Neuronal stem cell (in vitro differentiated cells): ENCODE data around the gene SMARCD2.

Source experiments
- DNase-seq: peaks from one replicate; pipeline ENCODE4 v3.0.0-alpha.2; 2013; ENCODE audit warnings: low spot score
- H2AFZ ChIP-seq: one replicate; pipeline ENCODE4 v1.6.1; 2013; ENCODE audit warnings: mild to moderate bottlenecking, low read length, inconsistent platforms
- H2AK5ac ChIP-seq: 2 replicates; pipeline ENCODE4 v1.6.1; 2013; ENCODE audit warnings: low read depth, mild to moderate bottlenecking, inconsistent platforms, low read length, moderate library complexity, mixed read lengths
- H2BK120ac ChIP-seq: 2 replicates; pipeline ENCODE4 v1.6.1; 2013; ENCODE audit warnings: low read depth, mild to moderate bottlenecking, inconsistent platforms, low read length, moderate library complexity, mixed read lengths
- H2BK12ac ChIP-seq: one replicate; pipeline ENCODE4 v1.6.1; 2013; ENCODE audit warnings: low read length, inconsistent platforms
- H2BK15ac ChIP-seq: 2 replicates; pipeline ENCODE4 v1.6.1; 2013; ENCODE audit warnings: mild to moderate bottlenecking, low read length, inconsistent platforms, mixed read lengths
- H2BK5ac ChIP-seq: one replicate; pipeline ENCODE4 v1.6.1; 2013; ENCODE audit warnings: inconsistent platforms, mild to moderate bottlenecking, low read length, moderate library complexity
- H3K14ac ChIP-seq: one replicate; pipeline ENCODE4 v1.6.1; 2013; ENCODE audit warnings: low read length, inconsistent platforms
- H3K18ac ChIP-seq: 2 replicates; pipeline ENCODE4 v1.6.1; 2013; ENCODE audit warnings: low read length, inconsistent platforms
- H3K23ac ChIP-seq: 2 replicates; pipeline ENCODE4 v1.6.1; 2013; ENCODE audit warnings: low read depth, mild to moderate bottlenecking, mixed read lengths, low read length, inconsistent platforms; ENCODE audit not compliant: poor library complexity
- H3K27ac ChIP-seq: replicated peaks from 3 replicates; pipeline ENCODE4 v1.5.1; 2013; ENCODE audit warnings: low read length, inconsistent platforms
- H3K27me3 ChIP-seq, 3 experiments: 2 replicates each; pipeline ENCODE4 v1.6.1; 2013; ENCODE audit warnings: low read length in 3 of 3, mild to moderate bottlenecking in 2 of 3, inconsistent platforms in 1 of 3, low read depth in 1 of 3, mixed read lengths in 1 of 3, moderate library complexity in 1 of 3; ENCODE audit not compliant: control insufficient read depth in 3 of 3, insufficient read depth in 3 of 3
- H3K36me3 ChIP-seq, 2 donors: replicated peaks in 1 of 2; 2 replicates each; pipeline ENCODE4 v1.6.1; 2013; ENCODE audit warnings: low read length in 2 of 2; ENCODE audit not compliant: control insufficient read depth in 2 of 2, insufficient read depth in 2 of 2
- H3K4ac ChIP-seq: 2 replicates; pipeline ENCODE4 v1.6.1; 2013; ENCODE audit warnings: inconsistent platforms, mild to moderate bottlenecking, low read length, moderate library complexity
- H3K4me1 ChIP-seq, 2 donors: 1 replicate in 1 of 2; 2 replicates in 1 of 2; pipeline ENCODE4 v1.6.1; 2013; ENCODE audit warnings: low read length in 2 of 2, low read depth in 1 of 2; ENCODE audit not compliant: control insufficient read depth in 2 of 2, insufficient read depth in 1 of 2
- H3K4me2 ChIP-seq: one replicate; pipeline ENCODE4 v1.6.1; 2013; ENCODE audit warnings: mild to moderate bottlenecking, low read length, inconsistent platforms; ENCODE audit not compliant: insufficient read depth, poor library complexity, severe bottlenecking
- H3K4me3 ChIP-seq, 2 donors: 2 replicates each; pipeline ENCODE4 v1.5.1; 2013; ENCODE audit warnings: low read length in 2 of 2, mild to moderate bottlenecking in 2 of 2, inconsistent platforms in 1 of 2, moderate library complexity in 1 of 2
- H3K79me1 ChIP-seq: one replicate; pipeline ENCODE4 v1.6.1; 2013; ENCODE audit warnings: low read depth, mild to moderate bottlenecking, inconsistent platforms, low read length, moderate library complexity
- H3K9ac ChIP-seq: one replicate; pipeline ENCODE4 v1.6.1; 2013; ENCODE audit warnings: mild to moderate bottlenecking, low read depth, low read length, inconsistent platforms; ENCODE audit not compliant: poor library complexity
- H3K9me3 ChIP-seq, 2 donors: replicated peaks in 1 of 2; 2 replicates each; pipeline versions ENCODE3 to v1.6.1; 2013; ENCODE audit warnings: low read length in 2 of 2, mild to moderate bottlenecking in 2 of 2, inconsistent platforms in 1 of 2, low read depth in 1 of 2, mixed read lengths in 1 of 2, moderate library complexity in 1 of 2; ENCODE audit not compliant: control insufficient read depth in 2 of 2, insufficient read depth in 1 of 2
- H4K8ac ChIP-seq: one replicate; pipeline ENCODE4 v1.6.1; 2013; ENCODE audit warnings: low read depth, mild to moderate bottlenecking, inconsistent platforms, low read length, moderate library complexity
- H4K91ac ChIP-seq: one replicate; pipeline ENCODE4 v1.6.1; 2013; ENCODE audit warnings: low read length, low read depth, mild to moderate bottlenecking, inconsistent platforms; ENCODE audit not compliant: poor library complexity
- WGBS, 2 donors: extraction: QIAGEN DNeasy Blood & Tissue Kit; methylation state at CpG; one replicate each; pipeline ENCODE4 v1.1.7; 2013; ENCODE audit warnings: missing lambda C conversion rate in 2 of 2, mixed read lengths in 1 of 2; ENCODE audit not compliant: insufficient read length in 2 of 2, insufficient replicate concordance in 1 of 2; ENCODE audit errors: extremely low coverage in 2 of 2; 5-methylcytosine and 5-hydroxymethylcytosine counted together

SMARCD2 gene

DNA sequence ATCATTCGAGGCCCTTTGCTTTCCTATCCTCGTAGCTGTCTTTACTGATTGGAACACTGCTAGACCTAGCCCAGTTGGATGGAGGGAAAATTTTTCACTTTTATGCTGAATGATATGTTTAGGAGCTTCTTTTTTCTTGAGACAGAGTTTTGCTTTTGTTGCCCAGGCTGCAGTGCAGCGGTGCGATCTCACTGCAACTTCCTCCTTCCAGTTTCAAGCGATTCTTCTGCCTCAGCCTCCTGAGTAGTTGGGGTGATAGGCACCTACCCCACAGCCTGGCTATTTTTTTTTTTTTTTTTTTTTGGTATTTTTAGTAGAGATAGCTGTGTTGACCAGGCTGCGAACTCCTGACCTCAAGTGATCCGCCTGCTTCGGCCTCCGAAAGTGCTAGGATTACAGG is 32.5 kb downstream of the SMARCD2 start:
- no peak for DNase-seq
- H4K8ac ChIP-seq = no peak overlapping the region
- no peak overlapping the region for H3K9ac ChIP-seq
- H3K36me3 ChIP-seq = peaks cover 49 to 100% of the 10 kb centered on the region in 2 donors
- no peaks in the 10 kb centered on the region for H3K79me1 ChIP-seq
- H3K4me1 ChIP-seq = no peaks in the 10 kb centered on the region
- H3K4me3 ChIP-seq = no peak overlapping the region
- no peak overlapping the region for H3K4me2 ChIP-seq
- H3K14ac ChIP-seq = no peak overlapping the region
- no peaks in the 10 kb centered on the region for H3K9me3 ChIP-seq
- no peak overlapping the region for H3K27ac ChIP-seq
- H2BK12ac ChIP-seq = no peak overlapping the region
- no peak overlapping the region for H2AFZ ChIP-seq
- WGBS, 2 donors = no CpG with 5 or more reads among the region's 9 CpGs
- no peak overlapping the region for H2BK120ac ChIP-seq
- no peak overlapping the region for H3K18ac ChIP-seq
- no peak overlapping the region for H2BK15ac ChIP-seq
- H2AK5ac ChIP-seq = no peak overlapping the region
- no peak overlapping the region for H2BK5ac ChIP-seq
- H3K27me3 ChIP-seq = no peaks in the 10 kb centered on the region
- no peak overlapping the region for H3K4ac ChIP-seq
- no peak overlapping the region for H3K23ac ChIP-seq
- H4K91ac ChIP-seq = no peak overlapping the region

DNA sequence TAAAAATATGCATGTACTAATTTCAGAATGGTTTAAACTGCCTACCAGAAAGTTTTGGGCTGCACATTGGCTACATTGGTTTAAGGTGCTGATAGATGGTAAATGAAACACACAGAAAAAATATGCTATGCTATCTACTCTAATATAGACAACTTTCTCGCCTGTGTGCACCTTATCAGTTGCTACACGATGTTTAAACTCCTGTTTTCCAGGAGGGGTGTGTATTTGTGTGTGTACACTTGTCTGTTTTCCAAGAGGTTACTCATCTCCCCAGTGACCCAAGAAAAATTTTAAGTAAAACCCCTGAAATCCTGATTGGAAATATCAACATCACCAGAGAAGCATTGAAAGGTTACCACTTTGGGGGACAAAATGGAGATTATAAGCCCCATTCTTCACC is 36.9 kb downstream of the SMARCD2 start:
- H3K23ac ChIP-seq = no peak overlapping the region
- no peak overlapping the region for H3K14ac ChIP-seq
- H2BK5ac ChIP-seq = no peak overlapping the region
- H3K18ac ChIP-seq = no peak overlapping the region
- no peaks in the 10 kb centered on the region for H3K27me3 ChIP-seq
- H3K4me1 ChIP-seq = no peaks in the 10 kb centered on the region
- no peak overlapping the region for H2BK120ac ChIP-seq
- no peak overlapping the region for H4K91ac ChIP-seq
- H3K79me1 ChIP-seq = no peaks in the 10 kb centered on the region
- H2BK15ac ChIP-seq = no peak overlapping the region
- H3K4me3 ChIP-seq = no peak overlapping the region
- H2AK5ac ChIP-seq = no peak overlapping the region
- no peak overlapping the region for H3K9ac ChIP-seq
- no peak overlapping the region for H2AFZ ChIP-seq
- peaks cover 29 to 100% of the 10 kb centered on the region in 2 donors for H3K36me3 ChIP-seq
- H3K4me2 ChIP-seq = no peak overlapping the region
- DNase-seq = no peak
- H2BK12ac ChIP-seq = no peak overlapping the region
- no CpG with 5 or more reads among the region's 2 CpGs for WGBS, 2 donors
- no peak overlapping the region for H3K4ac ChIP-seq
- H3K27ac ChIP-seq = no peak overlapping the region
- no peaks in the 10 kb centered on the region for H3K9me3 ChIP-seq
- H4K8ac ChIP-seq = no peak overlapping the region

DNA sequence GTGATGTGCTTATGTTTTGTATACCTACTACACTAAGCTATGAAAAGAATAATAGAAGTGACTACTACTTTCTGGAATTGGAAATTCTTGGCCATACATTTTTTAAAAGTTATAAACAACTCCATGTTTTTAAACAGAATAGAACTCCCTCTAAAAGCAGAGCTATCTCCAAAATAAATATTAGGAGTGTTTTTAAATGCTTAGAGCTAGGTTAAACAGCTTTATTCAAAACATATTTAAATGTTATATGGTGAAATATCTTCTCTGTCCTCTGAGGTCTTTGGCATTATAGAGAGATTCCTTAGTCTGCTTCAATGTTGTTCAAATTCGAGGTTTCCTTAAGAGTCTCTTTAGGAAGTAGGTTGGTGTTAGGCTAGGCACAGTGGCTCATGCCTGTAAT is 38.2 kb downstream of the SMARCD2 start:
- H3K18ac ChIP-seq = no peak overlapping the region
- no peak overlapping the region for H2AK5ac ChIP-seq
- no peaks in the 10 kb centered on the region for H3K4me1 ChIP-seq
- DNase-seq = no peak
- H2BK5ac ChIP-seq = no peak overlapping the region
- peaks cover 32 to 100% of the 10 kb centered on the region in 2 donors for H3K36me3 ChIP-seq
- no peak overlapping the region for H3K4me3 ChIP-seq
- no peak overlapping the region for H3K4me2 ChIP-seq
- H2BK120ac ChIP-seq = no peak overlapping the region
- H4K8ac ChIP-seq = no peak overlapping the region
- H3K27ac ChIP-seq = no peak overlapping the region
- no peak overlapping the region for H4K91ac ChIP-seq
- no peak overlapping the region for H2AFZ ChIP-seq
- no peaks in the 10 kb centered on the region for H3K79me1 ChIP-seq
- no peak overlapping the region for H3K14ac ChIP-seq
- no peak overlapping the region for H3K4ac ChIP-seq
- no peak overlapping the region for H2BK15ac ChIP-seq
- H3K27me3 ChIP-seq = no peaks in the 10 kb centered on the region
- WGBS, 2 donors = no CpG with 5 or more reads among the region's 1 CpG
- H2BK12ac ChIP-seq = no peak overlapping the region
- no peak overlapping the region for H3K9ac ChIP-seq
- H3K9me3 ChIP-seq = no peaks in the 10 kb centered on the region
- no peak overlapping the region for H3K23ac ChIP-seq

DNA sequence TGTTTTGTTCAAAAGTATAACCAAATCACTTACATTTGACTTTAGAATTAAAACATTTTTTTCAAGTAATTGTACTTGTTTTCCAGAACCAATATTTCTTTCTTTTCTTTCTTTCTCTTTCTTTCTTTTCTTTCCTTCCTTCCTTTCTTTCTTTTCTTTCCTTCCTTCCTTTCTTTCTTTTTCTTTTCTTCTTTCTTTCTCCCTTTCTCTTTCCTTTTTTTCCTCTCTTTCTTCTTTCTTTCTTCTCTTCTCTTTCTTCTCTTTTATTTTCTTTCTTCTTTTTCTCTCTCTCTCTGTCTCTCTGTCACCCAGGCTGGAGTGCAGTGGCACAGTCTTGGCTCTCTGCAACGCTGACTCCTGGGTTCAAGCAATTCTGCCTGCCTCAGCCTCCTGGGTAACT is 41.7 kb downstream of the SMARCD2 start:
- Histone ChIP-seq H3K36me3 (peaks cover 25 to 100% of the 10 kb centered on the region in 2 donors), H2BK15ac (no peak overlapping the region), H3K4me1 (no peaks in the 10 kb centered on the region), H2BK120ac (no peak overlapping the region), H4K8ac (no peak overlapping the region), H3K79me1 (no peaks in the 10 kb centered on the region), H2BK5ac (no peak overlapping the region), H3K23ac (no peak overlapping the region), H3K27ac (no peak overlapping the region), H2AFZ (no peak overlapping the region), H3K4me2 (no peak overlapping the region), H3K18ac (no peak overlapping the region), H2BK12ac (no peak overlapping the region), H3K14ac (no peak overlapping the region), H3K4ac (no peak overlapping the region), H3K27me3 (no peaks in the 10 kb centered on the region), H3K9me3 (no peaks in the 10 kb centered on the region), H3K4me3 (no peak overlapping the region), H3K9ac (no peak overlapping the region), H2AK5ac (no peak overlapping the region), H4K91ac (no peak overlapping the region)
- DNase-seq = no peak
- WGBS, 2 donors = no CpG with 5 or more reads among the region's 1 CpG
